NB4 (cell line): ENCODE results near the gene FAM53A.

Source experiments
- DNase-seq: peaks from one replicate; pipeline ENCODE4 v3.0.0; 2010; ENCODE audit warnings: low read depth
- H3K4me3 ChIP-seq: one replicate; pipeline ENCODE4 v1.5.1; 2011; ENCODE audit warnings: mild to moderate bottlenecking, low read depth, low read length, moderate library complexity
- CTCF ChIP-seq: IDR thresholded peaks from one replicate; pipeline ENCODE4 v1.5.1; 2012; ENCODE audit warnings: low read depth, low read length
- MAX ChIP-seq: IDR thresholded peaks from 2 replicates; pipeline ENCODE4 v1.6.1; 2011; ENCODE audit warnings: low read depth, low read length
- MYC ChIP-seq: IDR thresholded peaks from 2 replicates; pipeline ENCODE4 v1.6.1; 2011; ENCODE audit warnings: low read depth, low read length
- POLR2A ChIP-seq: IDR thresholded peaks from 2 replicates; pipeline ENCODE4 v1.6.1; 2011; ENCODE audit warnings: mild to moderate bottlenecking; ENCODE audit not compliant: insufficient read length; ENCODE audit errors: extremely low read depth

Gene FAM53A

GRCh38 chr4:1690698-1691097 is 6.6 kb upstream of the FAM53A start:
- no peak for TF ChIP-seq MYC
- TF ChIP-seq POLR2A: no peak
- TF ChIP-seq CTCF: no peak
- TF ChIP-seq MAX: no peak
- no peak for DNase-seq
- H3K4me3 ChIP-seq: no peak overlapping the region

GRCh38 chr4:1686440-1687036 is 2.4 kb upstream of the FAM53A start:
- DNase-seq: no peak
- no peak for TF ChIP-seq MYC
- no peak for TF ChIP-seq POLR2A
- no peak for TF ChIP-seq CTCF
- no peak for TF ChIP-seq MAX
- H3K4me3 ChIP-seq: no peak overlapping the region

GRCh38 chr4:1685235-1686150 is 1.4 kb upstream of the FAM53A start:
- H3K4me3 ChIP-seq: no peak overlapping the region
- DNase-seq: no peak
- TF ChIP-seq MAX: no peak
- no peak for TF ChIP-seq MYC
- TF ChIP-seq CTCF: no peak
- TF ChIP-seq POLR2A: no peak

- DNase-seq: peak; percentile 24
- TF ChIP-seq MAX: no peak
- TF ChIP-seq CTCF: no peak
- TF ChIP-seq POLR2A: peak; percentile 35
- H3K4me3 ChIP-seq: no peak overlapping the region
Measured at GRCh38 chr4:1684506-1685234, 557 bp upstream of the FAM53A start.

- no peak for TF ChIP-seq MAX
- peak overlapping the region; percentile 13 for H3K4me3 ChIP-seq
- peak; percentile 36 for DNase-seq
Measured at GRCh38 chr4:1683261-1683735, 815 bp downstream of the FAM53A start.

- TF ChIP-seq CTCF (no peak), POLR2A (no peak), MYC (no peak), MAX (no peak)
- no peak for DNase-seq
- no peak overlapping the region for H3K4me3 ChIP-seq
Measured at GRCh38 chr4:1682860-1683259, 1.3 kb downstream of the FAM53A start.
